Liver (tissue), 9 donors: Measurements from ENCODE around the gene THSD4. TPM values are rescaled to one million over a fixed set of nuclear protein-coding genes. Genes with fewer than 3 reads are reported as not detected.

Experiments
- DNase-seq: peaks from one replicate; pipeline ENCODE4 v3.0.0-alpha.2; 2017; ENCODE audit warnings: low spot score
- H3K27ac ChIP-seq, 2 donors: one replicate each; pipeline ENCODE4 v1.7.0; 2013; ENCODE audit warnings: inconsistent platforms in 2 of 2, low read length in 2 of 2, control low read depth in 1 of 2, low read depth in 1 of 2, mild to moderate bottlenecking in 1 of 2
- H3K27me3 ChIP-seq, 4 donors: one replicate each; pipeline versions ENCODE4 v1.6.1 to v1.7.0; 2013; ENCODE audit warnings: low read length in 3 of 4, inconsistent platforms in 1 of 4, mild to moderate bottlenecking in 1 of 4, moderate library complexity in 1 of 4; ENCODE audit not compliant: control insufficient read depth in 4 of 4, insufficient read depth in 4 of 4
- H3K36me3 ChIP-seq, 4 donors: one replicate each; pipeline versions ENCODE4 v1.6.1 to v1.7.0; 2013; ENCODE audit warnings: low read length in 3 of 4, mild to moderate bottlenecking in 3 of 4, low read depth in 1 of 4, moderate library complexity in 1 of 4; ENCODE audit not compliant: control insufficient read depth in 4 of 4, insufficient read depth in 3 of 4
- H3K4me1 ChIP-seq, 4 donors: one replicate each; pipeline versions ENCODE4 v1.6.1 to v1.7.0; 2013; ENCODE audit warnings: low read length in 3 of 4, mild to moderate bottlenecking in 3 of 4, moderate library complexity in 1 of 4; ENCODE audit not compliant: control insufficient read depth in 4 of 4, insufficient read depth in 4 of 4
- H3K4me3 ChIP-seq, 3 donors: one replicate each; pipeline versions ENCODE4 v1.6.1 to v1.7.0; 2013; ENCODE audit warnings: low read length in 3 of 3, control low read depth in 1 of 3, low read depth in 1 of 3, mild to moderate bottlenecking in 1 of 3
- H3K9ac ChIP-seq, 2 donors: one replicate each; pipeline ENCODE4 v1.7.0; 2013; ENCODE audit warnings: low read length in 2 of 2, mild to moderate bottlenecking in 2 of 2, moderate library complexity in 2 of 2, control low read depth in 1 of 2, low read depth in 1 of 2
- H3K9me3 ChIP-seq, 4 donors: one replicate each; pipeline versions ENCODE4 v1.6.1 to v1.7.0; 2013; ENCODE audit warnings: low read length in 3 of 4; ENCODE audit not compliant: control insufficient read depth in 4 of 4
- EGR1 ChIP-seq, 2 donors: IDR thresholded peaks; 2 replicates each; pipeline ENCODE4 v1.6.1; 2016 to 2018; ENCODE audit warnings: antibody characterized with exemption in 2 of 2, low read depth in 2 of 2
- FOXA1 ChIP-seq: IDR thresholded peaks from 2 replicates; pipeline ENCODE4 v1.6.1; 2016; ENCODE audit warnings: antibody characterized with exemption
- FOXA2 ChIP-seq: IDR thresholded peaks from 2 replicates; pipeline ENCODE4 v1.6.1; 2016; ENCODE audit warnings: antibody characterized with exemption
- GABPA ChIP-seq, 2 donors: IDR thresholded peaks in 1 of 2; conservative IDR thresholded peaks in 1 of 2; 2 replicates each; pipeline ENCODE4 v1.6.1; 2016; ENCODE audit warnings: antibody characterized with exemption in 2 of 2, mild to moderate bottlenecking in 1 of 2, moderate library complexity in 1 of 2
- HNF4A ChIP-seq, 2 donors: conservative IDR thresholded peaks; 2 replicates each; pipeline ENCODE4 v1.6.1; 2016; ENCODE audit warnings: antibody characterized with exemption in 2 of 2, mild to moderate bottlenecking in 2 of 2
- HNF4G ChIP-seq: IDR thresholded peaks from 2 replicates; pipeline ENCODE4 v1.6.1; 2016; ENCODE audit warnings: antibody characterized with exemption
- JUND ChIP-seq, 2 donors: IDR thresholded peaks; 2 replicates each; pipeline ENCODE4 v1.6.1; 2016; ENCODE audit warnings: antibody characterized with exemption in 2 of 2
- NR2F2 ChIP-seq: IDR thresholded peaks from 2 replicates; pipeline ENCODE4 v1.6.1; 2016; ENCODE audit warnings: antibody characterized with exemption
- RAD21 ChIP-seq, 2 donors: IDR thresholded peaks; 2 replicates each; pipeline ENCODE4 v1.6.1; 2016; ENCODE audit warnings: antibody characterized with exemption in 2 of 2, mild to moderate bottlenecking in 2 of 2
- RXRA ChIP-seq, 2 donors: IDR thresholded peaks; 2 replicates each; pipeline ENCODE4 v1.6.1; 2017 to 2018; ENCODE audit warnings: antibody characterized with exemption in 2 of 2, mild to moderate bottlenecking in 1 of 2
- SP1 ChIP-seq: IDR thresholded peaks from 2 replicates; pipeline ENCODE4 v1.6.1; 2018; ENCODE audit warnings: antibody characterized with exemption, mild to moderate bottlenecking
- TAF1 ChIP-seq: conservative IDR thresholded peaks from 2 replicates; pipeline ENCODE4 v1.6.1; 2016; ENCODE audit warnings: antibody characterized with exemption, mild to moderate bottlenecking
- YY1 ChIP-seq: IDR thresholded peaks from 2 replicates; pipeline ENCODE4 v1.6.1; 2016; ENCODE audit warnings: antibody characterized with exemption, mild to moderate bottlenecking
- WGBS: extraction: QIAGEN DNeasy Blood & Tissue Kit; methylation state at CpG from one replicate; pipeline ENCODE4 v1.1.7; 2013; 5-methylcytosine and 5-hydroxymethylcytosine counted together
- polyA plus RNA-seq, 2 donors: library from polyadenylated mRNA; stranded (reverse) in 1 of 2; unstranded in 1 of 2; fragments of 200-250 nt in 1 of 2; fragments of >200 nt in 1 of 2; fragmentation: Nextera tagmentation in 1 of 2; extraction: Ambion mirVana in 1 of 2; gene quantifications; one replicate each; pipeline versions ENCODE4 v1.2.1 to v1.2.3, GENCODE V29; 2013 to 2015
- total RNA-seq, 2 donors: library from RNA; depleted of rRNA; stranded (reverse); fragments of >200 nt; gene quantifications; one replicate each; pipeline ENCODE4 v1.2.3, GENCODE V29; 2014
- TF ChIP-seq, protein P1 (sequence below): fragments of 150-350 bp; IDR thresholded peaks from 2 replicates; pipeline ENCODE4 v1.5.1; 2017; ENCODE audit warnings: improper control_type of control experiment, low read depth, low read length; ENCODE audit not compliant: missing input control
- TF ChIP-seq, protein P2 (sequence below): IDR thresholded peaks from 2 replicates; pipeline ENCODE4 v1.6.1; 2016; ENCODE audit warnings: antibody characterized with exemption
- TF ChIP-seq, protein P3 (sequence below): IDR thresholded peaks from 2 replicates; pipeline ENCODE4 v1.6.1; 2016; ENCODE audit warnings: antibody characterized with exemption
- TF ChIP-seq, protein P4 (sequence below): IDR thresholded peaks from 2 replicates; pipeline ENCODE4 v1.6.1; 2016; ENCODE audit warnings: antibody characterized with exemption, mild to moderate bottlenecking
- TF ChIP-seq, protein P5 (sequence below): IDR thresholded peaks from 2 replicates; pipeline ENCODE4 v1.6.1; 2016; ENCODE audit warnings: antibody characterized with exemption
- donor health status: healthy.
- donor health status: healthy.
- donor health status: healthy.
- donor health status: healthy.
- donor health status: healthy.

Gene THSD4
- total and polyA plus RNA-seq, 4 donors, result 0.23 to 11.5 (median 1.9) TPM

DNA sequence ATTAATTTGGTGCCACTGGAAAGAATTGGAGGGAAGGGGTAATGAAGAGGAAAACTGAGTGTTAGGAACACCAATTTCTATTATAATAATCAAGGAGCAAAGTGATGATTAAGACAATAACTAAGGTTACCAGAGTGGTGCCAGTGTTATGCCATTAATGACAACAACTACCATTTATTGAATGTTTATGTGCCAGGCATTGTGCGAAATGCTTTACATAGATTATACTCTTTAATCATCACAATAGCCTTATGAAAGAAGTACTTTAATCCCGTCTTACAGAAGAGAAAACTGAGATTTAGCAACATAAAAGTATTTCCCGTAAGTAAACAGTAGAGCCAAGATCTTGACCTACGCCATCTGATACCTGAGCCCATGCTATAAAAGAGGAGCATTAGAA is 507.8 kb downstream of the THSD4 start:
- 95% methylated on average over 4 of the region's 4 CpGs for WGBS
- H3K9me3 ChIP-seq, result no peaks in the 10 kb centered on the region
- TF ChIP-seq, protein P1, sequence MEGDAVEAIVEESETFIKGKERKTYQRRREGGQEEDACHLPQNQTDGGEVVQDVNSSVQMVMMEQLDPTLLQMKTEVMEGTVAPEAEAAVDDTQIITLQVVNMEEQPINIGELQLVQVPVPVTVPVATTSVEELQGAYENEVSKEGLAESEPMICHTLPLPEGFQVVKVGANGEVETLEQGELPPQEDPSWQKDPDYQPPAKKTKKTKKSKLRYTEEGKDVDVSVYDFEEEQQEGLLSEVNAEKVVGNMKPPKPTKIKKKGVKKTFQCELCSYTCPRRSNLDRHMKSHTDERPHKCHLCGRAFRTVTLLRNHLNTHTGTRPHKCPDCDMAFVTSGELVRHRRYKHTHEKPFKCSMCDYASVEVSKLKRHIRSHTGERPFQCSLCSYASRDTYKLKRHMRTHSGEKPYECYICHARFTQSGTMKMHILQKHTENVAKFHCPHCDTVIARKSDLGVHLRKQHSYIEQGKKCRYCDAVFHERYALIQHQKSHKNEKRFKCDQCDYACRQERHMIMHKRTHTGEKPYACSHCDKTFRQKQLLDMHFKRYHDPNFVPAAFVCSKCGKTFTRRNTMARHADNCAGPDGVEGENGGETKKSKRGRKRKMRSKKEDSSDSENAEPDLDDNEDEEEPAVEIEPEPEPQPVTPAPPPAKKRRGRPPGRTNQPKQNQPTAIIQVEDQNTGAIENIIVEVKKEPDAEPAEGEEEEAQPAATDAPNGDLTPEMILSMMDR, result no peak
- TF ChIP-seq RAD21 (IDR thresholded peaks at IDR 0.05), result no peak
- TF ChIP-seq TAF1, result no peak
- TF ChIP-seq EGR1 (IDR thresholded peaks at IDR 0.05; ENCODE audit: low read depth in 2 of 2), result no peak
- TF ChIP-seq, protein P2, sequence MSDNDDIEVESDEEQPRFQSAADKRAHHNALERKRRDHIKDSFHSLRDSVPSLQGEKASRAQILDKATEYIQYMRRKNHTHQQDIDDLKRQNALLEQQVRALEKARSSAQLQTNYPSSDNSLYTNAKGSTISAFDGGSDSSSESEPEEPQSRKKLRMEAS, result no peak
- TF ChIP-seq, protein P3, sequence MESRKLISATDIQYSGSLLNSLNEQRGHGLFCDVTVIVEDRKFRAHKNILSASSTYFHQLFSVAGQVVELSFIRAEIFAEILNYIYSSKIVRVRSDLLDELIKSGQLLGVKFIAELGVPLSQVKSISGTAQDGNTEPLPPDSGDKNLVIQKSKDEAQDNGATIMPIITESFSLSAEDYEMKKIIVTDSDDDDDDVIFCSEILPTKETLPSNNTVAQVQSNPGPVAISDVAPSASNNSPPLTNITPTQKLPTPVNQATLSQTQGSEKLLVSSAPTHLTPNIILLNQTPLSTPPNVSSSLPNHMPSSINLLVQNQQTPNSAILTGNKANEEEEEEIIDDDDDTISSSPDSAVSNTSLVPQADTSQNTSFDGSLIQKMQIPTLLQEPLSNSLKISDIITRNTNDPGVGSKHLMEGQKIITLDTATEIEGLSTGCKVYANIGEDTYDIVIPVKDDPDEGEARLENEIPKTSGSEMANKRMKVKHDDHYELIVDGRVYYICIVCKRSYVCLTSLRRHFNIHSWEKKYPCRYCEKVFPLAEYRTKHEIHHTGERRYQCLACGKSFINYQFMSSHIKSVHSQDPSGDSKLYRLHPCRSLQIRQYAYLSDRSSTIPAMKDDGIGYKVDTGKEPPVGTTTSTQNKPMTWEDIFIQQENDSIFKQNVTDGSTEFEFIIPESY, result no peak
- no peak for TF ChIP-seq NR2F2
- no peak for TF ChIP-seq HNF4A (conservative IDR thresholded peaks at IDR 0.05)
- TF ChIP-seq YY1, result no peak
- TF ChIP-seq JUND (IDR thresholded peaks at IDR 0.05), result no peak
- no peak for TF ChIP-seq HNF4G
- no peak for TF ChIP-seq RXRA (IDR thresholded peaks at IDR 0.05)
- no peak for TF ChIP-seq FOXA2
- TF ChIP-seq FOXA1, result no peak
- no peak for TF ChIP-seq GABPA (IDR thresholded peaks at IDR 0.05 in 1 of 2, conservative IDR thresholded peaks at IDR 0.05 in 1 of 2)
- no peak for TF ChIP-seq SP1
- TF ChIP-seq, protein P4, sequence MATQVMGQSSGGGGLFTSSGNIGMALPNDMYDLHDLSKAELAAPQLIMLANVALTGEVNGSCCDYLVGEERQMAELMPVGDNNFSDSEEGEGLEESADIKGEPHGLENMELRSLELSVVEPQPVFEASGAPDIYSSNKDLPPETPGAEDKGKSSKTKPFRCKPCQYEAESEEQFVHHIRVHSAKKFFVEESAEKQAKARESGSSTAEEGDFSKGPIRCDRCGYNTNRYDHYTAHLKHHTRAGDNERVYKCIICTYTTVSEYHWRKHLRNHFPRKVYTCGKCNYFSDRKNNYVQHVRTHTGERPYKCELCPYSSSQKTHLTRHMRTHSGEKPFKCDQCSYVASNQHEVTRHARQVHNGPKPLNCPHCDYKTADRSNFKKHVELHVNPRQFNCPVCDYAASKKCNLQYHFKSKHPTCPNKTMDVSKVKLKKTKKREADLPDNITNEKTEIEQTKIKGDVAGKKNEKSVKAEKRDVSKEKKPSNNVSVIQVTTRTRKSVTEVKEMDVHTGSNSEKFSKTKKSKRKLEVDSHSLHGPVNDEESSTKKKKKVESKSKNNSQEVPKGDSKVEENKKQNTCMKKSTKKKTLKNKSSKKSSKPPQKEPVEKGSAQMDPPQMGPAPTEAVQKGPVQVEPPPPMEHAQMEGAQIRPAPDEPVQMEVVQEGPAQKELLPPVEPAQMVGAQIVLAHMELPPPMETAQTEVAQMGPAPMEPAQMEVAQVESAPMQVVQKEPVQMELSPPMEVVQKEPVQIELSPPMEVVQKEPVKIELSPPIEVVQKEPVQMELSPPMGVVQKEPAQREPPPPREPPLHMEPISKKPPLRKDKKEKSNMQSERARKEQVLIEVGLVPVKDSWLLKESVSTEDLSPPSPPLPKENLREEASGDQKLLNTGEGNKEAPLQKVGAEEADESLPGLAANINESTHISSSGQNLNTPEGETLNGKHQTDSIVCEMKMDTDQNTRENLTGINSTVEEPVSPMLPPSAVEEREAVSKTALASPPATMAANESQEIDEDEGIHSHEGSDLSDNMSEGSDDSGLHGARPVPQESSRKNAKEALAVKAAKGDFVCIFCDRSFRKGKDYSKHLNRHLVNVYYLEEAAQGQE, result no peak
- TF ChIP-seq, protein P5, sequence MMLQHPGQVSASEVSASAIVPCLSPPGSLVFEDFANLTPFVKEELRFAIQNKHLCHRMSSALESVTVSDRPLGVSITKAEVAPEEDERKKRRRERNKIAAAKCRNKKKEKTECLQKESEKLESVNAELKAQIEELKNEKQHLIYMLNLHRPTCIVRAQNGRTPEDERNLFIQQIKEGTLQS, result no peak

More for the DNA sequence above, 507.8 kb downstream of the THSD4 start:
- H3K4me1 ChIP-seq, result no peaks in the 10 kb centered on the region
- H3K36me3 ChIP-seq, result no peaks in the 10 kb centered on the region
- H3K9ac ChIP-seq, result no peak overlapping the region
- no peak overlapping the region for H3K4me3 ChIP-seq
- no peak for DNase-seq
- no peak overlapping the region for H3K27ac ChIP-seq
- no peaks in the 10 kb centered on the region for H3K27me3 ChIP-seq
